GM15510 (cell line): Measurements from ENCODE around the gene EFCAB8.

Source experiments
- POLR2A ChIP-seq: IDR thresholded peaks from 3 replicates; pipeline ENCODE4 v1.6.1; 2011; ENCODE audit warnings: borderline replicate concordance; ENCODE audit not compliant: insufficient read length; ENCODE audit errors: extremely low read depth

EFCAB8 gene

GRCh38 chr20:32858701-32859372 is at the start of gene EFCAB8:
Gene EFCAB8 (plus strand): TSS chr20:32858923. CDS start chr20:32863793, 4,870 bp downstream.
- TF ChIP-seq POLR2A = no peak

- no peak for TF ChIP-seq POLR2A
Measured at GRCh38 chr20:32809907-32810306, 48.8 kb upstream of the EFCAB8 start.

GRCh38 chr20:32810941-32811340 is 47.8 kb upstream of the EFCAB8 start:
- TF ChIP-seq POLR2A = no peak

GRCh38 chr20:32811886-32812285 is 46.8 kb upstream of the EFCAB8 start:
- TF ChIP-seq POLR2A = no peak

GRCh38 chr20:32819992-32820697 is 38.6 kb upstream of the EFCAB8 start:
- peak; percentile 50 for TF ChIP-seq POLR2A

- no peak for TF ChIP-seq POLR2A
Measured at GRCh38 chr20:32820698-32821377, 37.9 kb upstream of the EFCAB8 start.

GRCh38 chr20:32822225-32822624 is 36.5 kb upstream of the EFCAB8 start:
- TF ChIP-seq POLR2A = no peak

GRCh38 chr20:32823078-32823477 is 35.6 kb upstream of the EFCAB8 start:
- TF ChIP-seq POLR2A = no peak

- TF ChIP-seq POLR2A = no peak
Measured at GRCh38 chr20:32823737-32824588, 34.8 kb upstream of the EFCAB8 start.

GRCh38 chr20:32828029-32828680 is 30.6 kb upstream of the EFCAB8 start:
- no peak for TF ChIP-seq POLR2A

GRCh38 chr20:32829311-32830005 is 29.3 kb upstream of the EFCAB8 start:
- TF ChIP-seq POLR2A = no peak

GRCh38 chr20:32830437-32830836 is 28.3 kb upstream of the EFCAB8 start:
- TF ChIP-seq POLR2A = no peak

GRCh38 chr20:32831982-32832381 is 26.7 kb upstream of the EFCAB8 start:
- no peak for TF ChIP-seq POLR2A

- no peak for TF ChIP-seq POLR2A
Measured at GRCh38 chr20:32832664-32833063, 26.1 kb upstream of the EFCAB8 start.

- no peak for TF ChIP-seq POLR2A
Measured at GRCh38 chr20:32834972-32835371, 23.8 kb upstream of the EFCAB8 start.

- TF ChIP-seq POLR2A = no peak
Measured at GRCh38 chr20:32837157-32837556, 21.6 kb upstream of the EFCAB8 start.
